Left renal cortex interstitium (tissue), 4 donors: Measurements from ENCODE around the gene ADAMTS7. TPM values are rescaled to one million over a fixed set of nuclear protein-coding genes. Genes with fewer than 3 reads are reported as not detected.
"Not testable (repeated sequence)": the region's sequence is repeated elsewhere in the genome, so short reads cannot be mapped to it uniquely, and the experiment has no call there.

Source experiments
- DNase-seq, 4 donors: peaks; one replicate each; pipeline ENCODE4 v3.0.0-alpha.2; 2013; ENCODE audit warnings: low read depth in 4 of 4, low spot score in 2 of 4, missing footprints in 1 of 4
- polyA plus RNA-seq, 4 donors: library from polyadenylated mRNA; unstranded; fragments of 120-200 nt; gene quantifications; one replicate each; pipeline ENCODE4 v1.2.1, GENCODE V29; 2013; ENCODE audit not compliant: insufficient read length in 4 of 4

ADAMTS7 gene
- polyA plus RNA-seq, 4 donors: 19.7 to 36.7 (median 32.7) TPM

GRCh38 chr15:78732634-78733033 lies 78.6 kb downstream of the ADAMTS7 start:
- DNase-seq: no peak

- DNase-seq: no peak
These were observed 80.3 kb downstream of the ADAMTS7 start for GRCh38 chr15:78730955-78731354.

- DNase-seq: not testable (repeated sequence)
These were observed 82.8 kb downstream of the ADAMTS7 start for GRCh38 chr15:78728427-78728826.

GRCh38 chr15:78727561-78727960 lies 83.7 kb downstream of the ADAMTS7 start:
- no peak for DNase-seq

GRCh38 chr15:78726870-78727551 lies 84.3 kb downstream of the ADAMTS7 start:
- no peak for DNase-seq

- DNase-seq: not testable (repeated sequence)
These were observed 91.3 kb downstream of the ADAMTS7 start for GRCh38 chr15:78719819-78720450.

GRCh38 chr15:78718837-78719236 lies 92.4 kb downstream of the ADAMTS7 start:
- DNase-seq: no peak

GRCh38 chr15:78717956-78718656 lies 93.2 kb downstream of the ADAMTS7 start:
- no peak for DNase-seq

- no peak for DNase-seq
These were observed 94.6 kb downstream of the ADAMTS7 start for GRCh38 chr15:78716651-78717050.

- no peak for DNase-seq
These were observed 95.3 kb downstream of the ADAMTS7 start for GRCh38 chr15:78715930-78716329.

- DNase-seq: no peak
These were observed 95.8 kb downstream of the ADAMTS7 start for GRCh38 chr15:78715434-78715833.

GRCh38 chr15:78714890-78715289 lies 96.4 kb downstream of the ADAMTS7 start:
- no peak for DNase-seq

- no peak for DNase-seq
These were observed 98.3 kb downstream of the ADAMTS7 start for GRCh38 chr15:78712797-78713515.

GRCh38 chr15:78711638-78712037 lies 99.6 kb downstream of the ADAMTS7 start:
- DNase-seq: no peak

- DNase-seq: peak in 1 of 4 donors; percentile 45
These were observed 101.9 kb downstream of the ADAMTS7 start for GRCh38 chr15:78709263-78709882.

Other genes starting within 250 kb of the ADAMTS7 start
- 1 to 10 TPM; 5.9 to 9.7 (median 7.0) TPM for gene CHRNA5, start 245.9 kb downstream of the ADAMTS7 start, polyA plus RNA-seq
- 1 to 10 TPM in 3 of 4 donors, under 1 TPM in 1; 0.86 to 1.5 (median 1.2) TPM for gene CHRNA3, start 190.5 kb downstream of the ADAMTS7 start, polyA plus RNA-seq
- 1 to 10 TPM; 2.5 to 3.9 (median 2.8) TPM for gene CHRNB4, start 170.3 kb downstream of the ADAMTS7 start, polyA plus RNA-seq
- 100 to 1,000 TPM; 702 to 832 (median 748) TPM for gene MORF4L1, start 61.4 kb upstream of the ADAMTS7 start, polyA plus RNA-seq
- gene CTSH, start 133.6 kb upstream of the ADAMTS7 start, polyA plus RNA-seq: 100 to 1,000 TPM; 190 to 230 (median 201) TPM